ENCODE measurements around the gene DNPH1. TPM values are rescaled to one million over a fixed set of nuclear protein-coding genes. Genes with fewer than 3 reads are reported as not detected.
A peak's percentile ranks its signal among the peaks of the same experiment; 100 is the strongest.

DNPH1 gene
- total and polyA plus RNA-seq, 9 of the 15 experiments (the other 6 are each of a cell fraction or from before 2014, with no cell fraction given): 7.3 to 300 (median 68.7) TPM

DNA sequence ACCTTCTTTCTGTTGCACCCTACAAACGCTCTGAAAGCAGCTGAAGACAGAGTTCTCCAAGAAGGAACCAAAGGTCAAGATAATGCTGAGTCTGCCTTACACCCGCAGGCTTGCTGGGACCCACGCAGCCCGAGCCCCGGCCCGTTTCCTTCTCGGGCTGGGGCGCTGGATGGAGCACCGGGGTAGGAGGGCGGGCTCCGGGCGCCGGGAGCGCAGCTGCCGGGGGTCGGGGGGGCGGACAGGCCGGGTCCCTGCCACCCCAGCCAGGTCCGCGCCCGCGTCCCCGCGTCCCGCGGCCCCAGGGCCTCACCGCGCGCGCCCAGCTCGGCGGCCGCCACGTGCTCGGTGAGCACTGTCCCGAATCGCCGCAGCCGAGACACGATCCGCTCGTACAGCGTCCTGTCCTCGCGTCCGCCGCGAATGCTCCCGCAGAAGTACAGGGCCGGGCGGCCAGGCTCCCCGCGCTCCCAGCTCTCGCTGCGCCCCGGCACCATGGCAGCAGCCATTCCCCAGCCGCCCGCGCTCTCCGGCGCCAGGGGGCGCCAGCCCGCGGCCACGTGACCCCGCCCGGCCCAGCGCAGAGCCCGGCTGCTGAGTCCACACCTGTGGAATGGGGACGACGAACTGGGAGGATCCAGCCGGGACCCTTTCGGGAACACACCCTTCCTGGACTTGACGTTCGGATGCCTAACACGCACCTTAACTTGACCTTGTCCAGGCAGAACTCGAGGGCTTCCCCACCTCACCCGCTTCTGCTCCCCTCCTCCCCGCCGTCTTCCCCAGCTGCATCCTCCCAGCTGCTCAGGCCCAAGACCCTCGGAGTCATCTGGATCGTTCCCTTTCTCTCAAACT, at the start of gene DNPH1 (continued):
- TF ChIP-seq, protein P1, sequence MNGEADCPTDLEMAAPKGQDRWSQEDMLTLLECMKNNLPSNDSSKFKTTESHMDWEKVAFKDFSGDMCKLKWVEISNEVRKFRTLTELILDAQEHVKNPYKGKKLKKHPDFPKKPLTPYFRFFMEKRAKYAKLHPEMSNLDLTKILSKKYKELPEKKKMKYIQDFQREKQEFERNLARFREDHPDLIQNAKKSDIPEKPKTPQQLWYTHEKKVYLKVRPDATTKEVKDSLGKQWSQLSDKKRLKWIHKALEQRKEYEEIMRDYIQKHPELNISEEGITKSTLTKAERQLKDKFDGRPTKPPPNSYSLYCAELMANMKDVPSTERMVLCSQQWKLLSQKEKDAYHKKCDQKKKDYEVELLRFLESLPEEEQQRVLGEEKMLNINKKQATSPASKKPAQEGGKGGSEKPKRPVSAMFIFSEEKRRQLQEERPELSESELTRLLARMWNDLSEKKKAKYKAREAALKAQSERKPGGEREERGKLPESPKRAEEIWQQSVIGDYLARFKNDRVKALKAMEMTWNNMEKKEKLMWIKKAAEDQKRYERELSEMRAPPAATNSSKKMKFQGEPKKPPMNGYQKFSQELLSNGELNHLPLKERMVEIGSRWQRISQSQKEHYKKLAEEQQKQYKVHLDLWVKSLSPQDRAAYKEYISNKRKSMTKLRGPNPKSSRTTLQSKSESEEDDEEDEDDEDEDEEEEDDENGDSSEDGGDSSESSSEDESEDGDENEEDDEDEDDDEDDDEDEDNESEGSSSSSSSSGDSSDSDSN (IDR thresholded peaks at IDR 0.05; ENCODE audit: borderline replicate concordance in 1 of 2, low read depth in 2 of 2, low read length in 2 of 2): peak in 1 of 2 experiments; percentile 11; a peak in 1 of 4 replicates
- TF ChIP-seq, protein P2, sequence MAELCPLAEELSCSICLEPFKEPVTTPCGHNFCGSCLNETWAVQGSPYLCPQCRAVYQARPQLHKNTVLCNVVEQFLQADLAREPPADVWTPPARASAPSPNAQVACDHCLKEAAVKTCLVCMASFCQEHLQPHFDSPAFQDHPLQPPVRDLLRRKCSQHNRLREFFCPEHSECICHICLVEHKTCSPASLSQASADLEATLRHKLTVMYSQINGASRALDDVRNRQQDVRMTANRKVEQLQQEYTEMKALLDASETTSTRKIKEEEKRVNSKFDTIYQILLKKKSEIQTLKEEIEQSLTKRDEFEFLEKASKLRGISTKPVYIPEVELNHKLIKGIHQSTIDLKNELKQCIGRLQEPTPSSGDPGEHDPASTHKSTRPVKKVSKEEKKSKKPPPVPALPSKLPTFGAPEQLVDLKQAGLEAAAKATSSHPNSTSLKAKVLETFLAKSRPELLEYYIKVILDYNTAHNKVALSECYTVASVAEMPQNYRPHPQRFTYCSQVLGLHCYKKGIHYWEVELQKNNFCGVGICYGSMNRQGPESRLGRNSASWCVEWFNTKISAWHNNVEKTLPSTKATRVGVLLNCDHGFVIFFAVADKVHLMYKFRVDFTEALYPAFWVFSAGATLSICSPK (IDR thresholded peaks at IDR 0.05; ENCODE audit: borderline replicate concordance): no peak
- TF ChIP-seq, protein P3, sequence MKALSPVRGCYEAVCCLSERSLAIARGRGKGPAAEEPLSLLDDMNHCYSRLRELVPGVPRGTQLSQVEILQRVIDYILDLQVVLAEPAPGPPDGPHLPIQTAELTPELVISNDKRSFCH (CRISPR knock-in tag; IDR thresholded peaks at IDR 0.05): no peak
- TF ChIP-seq, protein P3 (tag; IDR thresholded peaks at IDR 0.05): peak; percentile 96
- 0 out of 2 replicates have a peak, but pooled peaks have one; percentile 67 for TF ChIP-seq KLF1 (tag; IDR thresholded peaks at IDR 0.05)
- no peak for TF ChIP-seq ATF1 (CRISPR knock-in tag; IDR thresholded peaks at IDR 0.05)
- TF ChIP-seq ATF1 (tag; IDR thresholded peaks at IDR 0.05): peak; percentile 65
- TF ChIP-seq ZNF175 (CRISPR knock-in tag; IDR thresholded peaks at IDR 0.05; ENCODE audit: low read depth): peak; percentile 30; the same call in 1 of the 2 replicates
- TF ChIP-seq, protein P4, sequence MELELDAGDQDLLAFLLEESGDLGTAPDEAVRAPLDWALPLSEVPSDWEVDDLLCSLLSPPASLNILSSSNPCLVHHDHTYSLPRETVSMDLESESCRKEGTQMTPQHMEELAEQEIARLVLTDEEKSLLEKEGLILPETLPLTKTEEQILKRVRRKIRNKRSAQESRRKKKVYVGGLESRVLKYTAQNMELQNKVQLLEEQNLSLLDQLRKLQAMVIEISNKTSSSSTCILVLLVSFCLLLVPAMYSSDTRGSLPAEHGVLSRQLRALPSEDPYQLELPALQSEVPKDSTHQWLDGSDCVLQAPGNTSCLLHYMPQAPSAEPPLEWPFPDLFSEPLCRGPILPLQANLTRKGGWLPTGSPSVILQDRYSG (tag; conservative IDR thresholded peaks at IDR 0.05; ENCODE audit: low read depth): 0 out of 2 replicates have a peak, but pooled peaks have one; percentile 31
- no peak for TF ChIP-seq TRIM24 (IDR thresholded peaks at IDR 0.05)
- peak; percentile 80 for TF ChIP-seq PCBP1 (IDR thresholded peaks at IDR 0.05; ENCODE audit: low read depth, low read length, poor library complexity, severe bottlenecking)
- no peak for TF ChIP-seq ZFP30 (CRISPR knock-in tag; IDR thresholded peaks at IDR 0.05; ENCODE audit: borderline replicate concordance)
- peak; percentile 80 for TF ChIP-seq PHF20 (IDR thresholded peaks at IDR 0.05; ENCODE audit: partially characterized antibody)
- no peak for TF ChIP-seq FOXK2 (conservative IDR thresholded peaks at IDR 0.05 in 1 of 2, IDR thresholded peaks at IDR 0.05 in 1 of 2; ENCODE audit: low read depth in 2 of 2)
- TF ChIP-seq L3MBTL2 (IDR thresholded peaks at IDR 0.05): peak; percentile 99
- TF ChIP-seq RAD21 (CRISPR knock-in tag; conservative IDR thresholded peaks at IDR 0.05 in 1 of 2, IDR thresholded peaks at IDR 0.05 in 1 of 2): peak; percentile 48 to 67
- 0 out of 2 replicates have a peak, but pooled peaks have one; percentile 45 for TF ChIP-seq OTX1 (CRISPR knock-in tag; IDR thresholded peaks at IDR 0.05)
- TF ChIP-seq SMAD4 (CRISPR knock-in tag; conservative IDR thresholded peaks at IDR 0.05): peak; percentile 92
- TF ChIP-seq POLR2G (IDR thresholded peaks at IDR 0.05; ENCODE audit: low read depth, low read length): peak; percentile 97
- TF ChIP-seq EP400 (IDR thresholded peaks at IDR 0.05): peak; percentile 91; the same call in 1 of the 2 replicates
- TF ChIP-seq SMAD1 (IDR thresholded peaks at IDR 0.05; ENCODE audit: low read depth, low read length, partially characterized antibody): no peak
- peak; percentile 65; the same call in 1 of the 2 replicates for TF ChIP-seq SMC3 (conservative IDR thresholded peaks at IDR 0.05; ENCODE audit: insufficient read depth, low read depth, low read length)
